Superior temporal gyrus (tissue), 1 donor: ENCODE data around the gene ARHGAP9.
"Not testable (repeated sequence)": the region's sequence is repeated elsewhere in the genome, so short reads cannot be mapped to it uniquely, and the experiment has no call there.

Source experiments
- DNase-seq: peaks from one replicate; pipeline ENCODE4 v3.0.0-alpha.2; 2016; ENCODE audit errors: extremely low spot score

ARHGAP9 gene

GRCh38 chr12:57495051-57495701 lies 15.5 kb upstream of the ARHGAP9 start:
- not testable (repeated sequence) for DNase-seq

GRCh38 chr12:57491393-57492280 lies 12.0 kb upstream of the ARHGAP9 start:
- no peak for DNase-seq

- no peak for DNase-seq
These were observed 10.5 kb upstream of the ARHGAP9 start for GRCh38 chr12:57490126-57490525.

GRCh38 chr12:57489157-57489641 lies 9.5 kb upstream of the ARHGAP9 start:
- DNase-seq: no peak

- DNase-seq: no peak
These were observed 8.9 kb upstream of the ARHGAP9 start for GRCh38 chr12:57488402-57489156.

- DNase-seq: peak; percentile 99
These were observed 8.1 kb upstream of the ARHGAP9 start, which contains the start of gene MARS1 for GRCh38 chr12:57487597-57488401. Gene MARS1 (plus strand): TSS chr12:57488068. CDS start chr12:57488091, 23 bp downstream.

GRCh38 chr12:57487055-57487596 lies 7.5 kb upstream of the ARHGAP9 start:
- no peak for DNase-seq

GRCh38 chr12:57485695-57486094 lies 6.0 kb upstream of the ARHGAP9 start:
- DNase-seq: no peak

GRCh38 chr12:57483466-57483865 lies 3.8 kb upstream of the ARHGAP9 start:
- no peak for DNase-seq

GRCh38 chr12:57481671-57482070 lies 2.0 kb upstream of the ARHGAP9 start:
- DNase-seq: no peak

GRCh38 chr12:57479043-57479375 lies 657 bp downstream of the ARHGAP9 start:
- no peak for DNase-seq

GRCh38 chr12:57477710-57478681 lies 1.7 kb downstream of the ARHGAP9 start:
- no peak for DNase-seq

GRCh38 chr12:57476993-57477709 lies 2.5 kb downstream of the ARHGAP9 start:
- DNase-seq: no peak

- no peak for DNase-seq
These were observed 3.3 kb downstream of the ARHGAP9 start for GRCh38 chr12:57476162-57476992.

GRCh38 chr12:57475271-57476161 lies 4.2 kb downstream of the ARHGAP9 start:
- DNase-seq: no peak

- DNase-seq: no peak
These were observed 4.8 kb downstream of the ARHGAP9 start for GRCh38 chr12:57474862-57475261.

- DNase-seq: no peak
These were observed 5.2 kb downstream of the ARHGAP9 start for GRCh38 chr12:57474430-57474829.
